Breast epithelium (tissue), 4 donors: ENCODE results near the gene OR2Y1. TPM values are rescaled to one million over a fixed set of nuclear protein-coding genes. Genes with fewer than 3 reads are reported as not detected.

Experiments
- DNase-seq, 2 donors: peaks; one replicate each; pipeline ENCODE4 v3.0.0-alpha.2; 2019; ENCODE audit warnings: low spot score in 2 of 2
- H3K27ac ChIP-seq, 2 donors: fragments of 200-600 bp; sonication (generic) in 1 of 2; one replicate each; pipeline ENCODE4 v1.5.1; 2016 to 2019; ENCODE audit warnings: mild to moderate bottlenecking in 1 of 2
- H3K27me3 ChIP-seq, 2 donors: fragments of 200-600 bp; sonication (generic) in 1 of 2; one replicate each; pipeline versions ENCODE4 v1.5.1 to v1.6.0; 2017 to 2019; ENCODE audit warnings: control low read depth in 1 of 2, mild to moderate bottlenecking in 1 of 2
- H3K36me3 ChIP-seq: fragments of 200-600 bp; one replicate; pipeline ENCODE4 v1.5.1; 2019
- H3K4me1 ChIP-seq, 2 donors: fragments of 200-600 bp; sonication (generic); one replicate each; pipeline ENCODE4 v1.5.1; 2016 to 2019; ENCODE audit warnings: control low read depth in 1 of 2
- H3K4me3 ChIP-seq, 3 donors: fragments of 200-600 bp; sonication (generic); 1 replicate in 2 of 3; 2 replicates in 1 of 3; pipeline ENCODE4 v1.5.1; 2016 to 2019; ENCODE audit warnings: mild to moderate bottlenecking in 3 of 3, moderate library complexity in 2 of 3
- H3K9me3 ChIP-seq, 2 donors: fragments of 200-600 bp; sonication (generic) in 1 of 2; one replicate each; pipeline ENCODE4 v1.5.1; 2016 to 2019; ENCODE audit warnings: control low read depth in 1 of 2
- CTCF ChIP-seq, 3 donors: fragments of 450-650 bp; IDR thresholded peaks; one replicate each; pipeline ENCODE4 v1.5.1; 2016 to 2017; ENCODE audit warnings: antibody characterized with exemption in 3 of 3, mild to moderate bottlenecking in 3 of 3, moderate library complexity in 3 of 3
- POLR2A ChIP-seq: fragments of 450-650 bp; IDR thresholded peaks from one replicate; pipeline ENCODE4 v1.6.1; 2016; ENCODE audit warnings: antibody characterized with exemption, mild to moderate bottlenecking, moderate library complexity
- POLR2AphosphoS5 ChIP-seq, 3 donors: sonication (generic); formaldehyde crosslinking; IDR thresholded peaks; one replicate each; pipeline ENCODE4 v1.6.1; 2017; ENCODE audit warnings: antibody characterized with exemption in 3 of 3
- intact Hi-C: fragments of 100-400 bp; cut with DNase I; formaldehyde crosslinking; loops from one replicate; pipeline ENCODE4 v1.15.1; 2023; ENCODE audit warnings: low total_unique reads
- total RNA-seq, 3 donors: library from RNA; depleted of rRNA; stranded (reverse); fragments of >200 nt; gene quantifications; one replicate each; pipeline ENCODE4 v1.1.0, GENCODE V29; 2016

Gene OR2Y1
- total RNA-seq, 3 donors from 2014 or later = not detected

GRCh38 chr5:180691046-180691445 is 48.8 kb downstream of the OR2Y1 start:
- intact Hi-C loops = no loop called here
- DNase-seq = no peak
- Histone ChIP-seq H3K9me3 (peaks cover 0 to 13% of the 10 kb centered on the region in 2 donors), H3K27me3 (peaks cover 0 to 6% of the 10 kb centered on the region in 2 donors), H3K4me3 (no peak overlapping the region), H3K27ac (no peak overlapping the region), H3K4me1 (no peaks in the 10 kb centered on the region), H3K36me3 (no peaks in the 10 kb centered on the region)
- no peak for TF ChIP-seq CTCF (IDR thresholded peaks at IDR 0.05)
- TF ChIP-seq POLR2A = no peak
- TF ChIP-seq POLR2AphosphoS5 (IDR thresholded peaks at IDR 0.05) = no peak

- intact Hi-C loops = no loop called here
- Histone ChIP-seq H3K4me1 (no peaks in the 10 kb centered on the region), H3K4me3 (no peak overlapping the region), H3K27me3 (peaks cover 0 to 6% of the 10 kb centered on the region in 2 donors), H3K9me3 (peaks cover 0 to 8% of the 10 kb centered on the region in 2 donors), H3K27ac (no peak overlapping the region), H3K36me3 (no peaks in the 10 kb centered on the region)
- TF ChIP-seq POLR2AphosphoS5 (IDR thresholded peaks at IDR 0.05) = no peak
- TF ChIP-seq CTCF (IDR thresholded peaks at IDR 0.05) = no peak
- no peak for TF ChIP-seq POLR2A
- no peak for DNase-seq
These were observed 49.3 kb downstream of the OR2Y1 start for GRCh38 chr5:180690562-180690961.

GRCh38 chr5:180689775-180690174 is 50.1 kb downstream of the OR2Y1 start:
- peaks cover 0 to 8% of the 10 kb centered on the region in 2 donors for H3K27me3 ChIP-seq
- no peaks in the 10 kb centered on the region for H3K4me1 ChIP-seq
- no peak for DNase-seq
- H3K9me3 ChIP-seq = peaks cover 0 to under 1% of the 10 kb centered on the region in 2 donors
- intact Hi-C loops = no loop called here
- no peaks in the 10 kb centered on the region for H3K36me3 ChIP-seq
- H3K4me3 ChIP-seq = no peak overlapping the region
- TF ChIP-seq CTCF (IDR thresholded peaks at IDR 0.05) = no peak
- no peak for TF ChIP-seq POLR2A
- TF ChIP-seq POLR2AphosphoS5 (IDR thresholded peaks at IDR 0.05) = no peak
- H3K27ac ChIP-seq = no peak overlapping the region

Other genes with a start within 250 kb of the OR2Y1 start
- gene CNOT6, start 245.7 kb downstream of the OR2Y1 start, total RNA-seq = 10 to 100 TPM in 2 of 3 donors, 1 to 10 TPM in 1; 9.8 to 26.2 (median 19.0) TPM
- 10 to 100 TPM in 1 of 3 donors, 1 to 10 TPM in 1, not detected in 1; 8.8 to 66.5 TPM for gene SCGB3A1, start 148.6 kb downstream of the OR2Y1 start, total RNA-seq
- gene FLT4, start 90.5 kb downstream of the OR2Y1 start, total RNA-seq = 10 to 100 TPM in 1 of 3 donors, 1 to 10 TPM in 2; 4.3 to 35.7 (median 7.9) TPM
- 100 to 1,000 TPM; 127 to 236 (median 163) TPM for gene MGAT1, start 62.7 kb upstream of the OR2Y1 start, total RNA-seq
- 10 to 100 TPM; 18.6 to 49.6 (median 35.4) TPM for gene ZFP62, start 121.2 kb upstream of the OR2Y1 start, total RNA-seq
- under 1 TPM in 2 of 3 donors, not detected in 1; 0.15 to 0.16 TPM for gene BTNL8, start 159.1 kb upstream of the OR2Y1 start, total RNA-seq
- gene BTNL3, start 248.8 kb upstream of the OR2Y1 start, total RNA-seq = under 1 TPM in 1 of 3 donors, not detected in 2; under 0.01 TPM